Gastroesophageal sphincter (tissue), 3 donors: ENCODE results near the gene AGPAT4.

Experiments
- CTCF ChIP-seq, 4 experiments: fragments of 200-600 bp in 2 of 4; fragments of 450-650 bp in 2 of 4; sonication (generic) in 1 of 4; IDR thresholded peaks; one replicate each; pipeline ENCODE4 v1.5.1; 2017 to 2019; ENCODE audit warnings: antibody characterized with exemption in 4 of 4, mild to moderate bottlenecking in 2 of 4, moderate library complexity in 2 of 4
- POLR2A ChIP-seq, 2 donors: fragments of 450-650 bp; IDR thresholded peaks; one replicate each; pipeline ENCODE4 v1.6.1; 2017; ENCODE audit warnings: antibody characterized with exemption in 2 of 2, mild to moderate bottlenecking in 2 of 2, moderate library complexity in 1 of 2
- POLR2AphosphoS5 ChIP-seq: sonication (generic); formaldehyde crosslinking; IDR thresholded peaks from one replicate; pipeline ENCODE4 v1.6.1; 2017; ENCODE audit warnings: antibody characterized with exemption

GRCh38 chr6:161215876-161216615, 57.8 kb downstream of the AGPAT4 start:
- TF ChIP-seq CTCF (IDR thresholded peaks at IDR 0.05) (no peak), POLR2A (IDR thresholded peaks at IDR 0.05) (no peak), POLR2AphosphoS5 (no peak)
